Stimulated activated CD8-positive, alpha-beta memory T cell treated with anti-CD3 and anti-CD28 coated beads, Interleukin-15, amount 100 ng/mL, for 24 hours (primary cell): ENCODE data around the gene ADCY2.
"Not testable (repeated sequence)": the region's sequence is repeated elsewhere in the genome, so short reads cannot be mapped to it uniquely, and the experiment has no call there.

Source experiments
- DNase-seq: peaks from one replicate; pipeline ENCODE4 v3.0.0-alpha.2; 2020; ENCODE audit warnings: low read depth

The ADCY2 gene

DNA sequence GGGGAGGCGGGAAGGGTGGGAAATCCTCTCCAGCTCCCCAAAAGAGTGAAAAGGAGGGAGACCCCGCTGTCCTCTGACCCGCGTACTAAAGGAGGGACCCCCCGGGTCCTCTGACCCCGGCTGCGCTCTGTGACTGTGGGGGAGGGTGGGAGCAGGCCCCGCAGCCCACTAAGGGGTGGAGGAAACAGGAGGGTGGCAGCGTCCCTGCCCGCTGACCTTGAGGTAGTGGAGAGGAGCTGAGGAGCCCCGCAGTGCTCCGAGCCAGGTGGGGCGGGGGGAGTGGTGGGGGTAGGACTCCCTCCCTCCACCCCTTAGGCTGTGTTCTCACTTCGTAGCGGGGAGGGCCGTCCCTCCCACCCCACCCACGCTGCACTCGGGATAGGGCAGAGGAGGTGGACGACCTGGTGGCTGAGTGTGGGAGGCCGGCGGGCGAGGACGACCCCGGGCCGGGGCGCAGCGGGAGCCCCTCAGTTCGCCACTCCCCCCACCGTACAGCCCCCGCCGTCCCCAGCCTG, 449 bp upstream of the ADCY2 start:
- no peak for DNase-seq

DNA sequence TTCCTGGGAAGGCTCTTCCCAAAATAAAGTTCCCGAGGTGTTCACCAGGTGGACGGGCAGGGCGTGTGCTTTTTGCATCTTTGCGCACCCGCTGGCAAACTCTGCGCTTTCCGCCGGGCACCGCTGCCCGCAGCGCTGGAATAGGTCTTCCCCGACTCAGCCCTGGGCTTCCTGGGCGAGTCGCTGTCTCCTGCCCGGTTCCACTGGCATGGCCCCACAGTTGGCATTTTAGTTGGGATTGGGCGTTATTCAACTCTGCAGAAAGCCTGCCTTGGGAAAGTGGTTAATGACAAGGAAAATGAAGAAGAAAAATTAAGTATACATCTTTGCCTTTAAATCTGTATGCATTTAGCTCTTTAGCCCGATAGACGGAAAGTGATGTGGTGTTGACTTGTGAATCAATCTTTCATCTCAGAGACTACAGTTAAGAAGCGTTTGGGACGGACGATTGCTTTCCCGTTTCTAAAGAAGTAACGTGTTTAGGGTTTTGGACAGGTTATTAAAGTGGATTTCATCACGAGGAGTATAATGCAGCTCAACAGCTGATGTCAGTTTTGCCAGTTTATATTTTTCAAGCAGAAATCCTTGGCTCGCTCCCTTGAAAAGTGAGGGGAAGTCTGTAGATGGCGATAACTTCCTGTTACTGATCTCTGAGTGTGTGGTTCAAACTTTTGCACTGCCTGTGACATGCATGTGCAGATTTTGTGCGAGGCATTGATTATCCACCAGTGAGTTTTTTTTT, 946 bp downstream of the ADCY2 start:
- no peak for DNase-seq

GRCh38 chr5:7397937-7398336, 2.0 kb downstream of the ADCY2 start:
- DNase-seq = no peak

DNA sequence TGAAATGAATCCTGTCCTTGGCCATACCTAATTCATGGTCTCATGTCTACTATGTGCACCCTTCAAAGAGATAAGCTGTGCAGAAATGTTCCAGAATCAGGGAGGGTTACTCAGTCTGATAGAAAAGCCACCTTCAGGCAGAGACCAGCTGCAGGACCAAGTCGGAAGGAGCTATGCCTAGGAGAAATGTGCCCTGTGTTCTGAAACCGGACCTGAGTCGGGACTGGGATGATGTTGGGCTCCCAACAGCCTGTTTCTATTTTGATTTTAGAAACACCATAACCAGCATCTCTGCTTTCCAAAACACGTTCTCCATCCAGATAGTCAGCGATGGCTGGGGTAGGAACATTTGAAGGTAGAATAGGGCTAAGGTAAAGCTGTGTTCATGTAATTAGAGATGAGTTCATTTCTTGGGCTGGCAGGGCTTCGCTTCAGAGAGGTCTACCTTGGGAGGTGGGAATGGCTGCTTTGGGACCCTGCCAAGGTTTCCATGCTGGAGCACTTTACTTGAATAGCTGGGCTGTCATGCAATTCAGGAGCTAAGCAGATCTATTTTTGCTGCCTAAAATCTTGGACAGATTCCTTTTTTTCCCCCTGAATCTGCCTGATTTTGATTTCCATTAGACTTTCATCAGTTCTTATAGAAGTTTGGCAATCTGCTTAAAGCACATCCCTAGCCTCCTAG, 2.8 kb downstream of the ADCY2 start:
- no peak for DNase-seq

DNA sequence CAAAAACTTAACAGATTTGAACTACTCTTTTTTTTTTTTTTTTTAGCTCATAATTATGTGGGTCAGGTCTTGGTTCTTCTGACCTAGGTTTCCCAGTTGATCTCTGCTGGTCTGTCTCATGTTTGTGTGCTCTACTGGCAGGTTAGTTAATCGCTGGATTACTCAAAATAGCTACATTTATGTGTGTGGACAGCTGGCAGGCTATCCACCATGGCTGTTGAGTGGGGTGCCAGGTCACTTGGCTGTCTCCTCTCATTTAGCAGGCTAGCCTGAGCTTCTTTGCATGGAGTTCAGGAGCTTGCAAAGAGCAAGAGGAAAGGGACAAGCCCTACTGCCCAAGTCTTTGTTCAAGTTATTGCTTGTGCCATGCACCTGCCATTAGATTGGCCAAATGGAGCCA, 9.3 kb downstream of the ADCY2 start:
- DNase-seq = no peak

DNA sequence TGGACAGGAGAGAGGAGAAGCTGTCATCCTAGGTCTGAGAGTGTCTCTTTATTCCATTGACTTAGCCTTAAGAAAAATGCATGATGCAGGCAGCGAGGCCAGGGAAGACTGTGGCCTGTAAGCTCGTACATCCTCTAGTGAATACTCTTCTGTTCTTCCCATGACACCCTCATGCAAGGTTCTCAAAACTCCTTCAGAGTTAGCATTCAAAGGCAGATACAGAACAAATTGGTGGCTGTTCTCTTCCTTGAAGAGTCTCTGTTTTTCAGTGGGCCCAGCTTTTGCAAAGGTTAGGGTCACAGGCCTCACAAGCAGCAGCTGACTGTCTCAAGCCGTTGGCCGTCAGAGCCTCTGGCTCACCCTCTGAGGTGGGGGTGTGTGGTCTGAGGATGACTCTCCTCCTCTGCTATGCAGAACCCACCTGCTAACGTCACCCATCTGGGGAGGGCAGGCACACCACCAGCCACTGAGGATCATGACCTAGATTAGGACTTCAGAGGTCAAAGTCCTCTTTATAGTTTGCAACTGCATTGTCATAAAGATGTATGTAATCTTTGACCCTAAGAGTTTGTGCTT, 15.1 kb downstream of the ADCY2 start:
- no peak for DNase-seq

GRCh38 chr5:7412409-7412808, 16.5 kb downstream of the ADCY2 start:
- DNase-seq = no peak

DNA sequence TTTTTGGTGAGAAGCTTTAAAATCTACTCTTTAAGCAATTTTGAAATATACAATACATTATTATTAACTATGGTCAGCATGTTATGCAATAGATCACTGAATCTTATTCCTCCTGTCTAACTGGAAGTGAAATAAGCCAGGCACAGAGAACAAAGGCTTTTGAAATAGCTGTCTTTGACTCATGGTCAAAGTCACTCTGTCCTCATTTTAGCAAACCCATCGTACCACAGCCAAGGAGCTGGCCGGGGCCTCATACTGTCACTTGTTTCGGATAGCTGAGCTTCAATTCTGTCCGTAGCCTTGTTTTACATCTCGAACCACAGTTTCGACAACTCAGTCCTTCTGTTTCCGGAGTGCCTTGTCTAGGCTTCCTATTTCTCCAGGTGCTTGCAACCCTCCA, 19.2 kb downstream of the ADCY2 start:
- no peak for DNase-seq

GRCh38 chr5:7415587-7416535, 19.9 kb downstream of the ADCY2 start:
- no peak for DNase-seq

DNA sequence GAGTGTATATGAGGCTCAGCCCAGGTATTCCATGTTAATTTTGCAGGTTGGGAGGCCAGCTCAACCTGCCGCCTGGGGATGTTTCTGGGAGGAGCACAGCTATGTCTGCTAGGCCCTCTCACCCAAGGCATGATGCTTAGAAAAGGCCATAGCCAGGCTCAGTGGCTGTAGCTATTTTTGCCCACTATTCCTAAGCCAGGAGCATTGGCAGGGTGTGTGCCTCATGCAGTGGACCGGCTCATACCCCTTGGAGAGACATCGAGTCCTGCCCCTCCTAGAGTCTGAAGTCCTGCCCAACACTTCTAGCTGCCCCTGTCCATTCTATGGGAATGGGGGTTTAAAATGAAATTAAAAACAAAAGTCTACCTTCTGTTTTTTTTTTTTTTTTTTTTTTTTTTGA, 22.3 kb downstream of the ADCY2 start:
- no peak for DNase-seq

DNA sequence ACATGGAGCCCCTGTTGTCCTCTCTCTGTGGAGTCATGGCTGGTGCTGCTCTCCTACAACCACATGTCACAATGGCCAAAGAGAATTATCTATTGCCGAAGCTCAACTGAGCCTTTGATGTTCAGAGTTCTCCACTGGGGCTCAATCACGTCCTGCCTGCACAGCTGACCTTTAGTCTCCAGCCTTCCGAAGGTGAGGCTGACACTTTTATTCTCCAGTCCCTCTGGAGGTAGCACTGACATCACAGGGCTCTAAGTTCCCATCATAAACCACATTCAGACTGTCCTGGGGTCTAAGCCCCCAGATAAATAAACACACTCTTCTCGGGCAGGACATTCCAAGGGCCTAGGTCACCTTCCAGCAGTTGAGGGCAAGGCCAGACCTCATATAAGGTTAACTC, 23.4 kb downstream of the ADCY2 start:
- DNase-seq = no peak

DNA sequence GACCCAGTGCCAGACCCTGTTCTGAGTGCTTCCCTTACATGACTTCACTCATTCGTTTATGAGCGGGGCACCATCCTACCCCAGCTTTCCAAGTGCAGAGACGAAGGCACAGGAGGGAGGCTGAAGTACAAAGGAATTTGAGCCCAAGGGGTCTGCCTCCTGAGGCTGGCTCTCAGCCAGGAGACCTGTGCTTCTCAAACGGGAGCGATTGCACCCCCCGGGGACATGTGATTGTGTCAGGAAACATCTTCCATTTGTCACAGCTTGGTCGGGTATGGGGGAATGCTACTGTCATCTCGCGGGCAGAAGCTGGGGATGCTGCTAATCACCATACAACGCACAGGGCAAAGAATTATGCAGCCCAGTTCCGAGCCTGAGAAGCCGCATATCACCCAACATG, 23.9 kb downstream of the ADCY2 start:
- no peak for DNase-seq

GRCh38 chr5:7420510-7421280, 24.8 kb downstream of the ADCY2 start:
- DNase-seq = no peak

- DNase-seq = no peak
Observed at GRCh38 chr5:7422316-7423106, 26.6 kb downstream of the ADCY2 start.

GRCh38 chr5:7423231-7423630, 27.3 kb downstream of the ADCY2 start:
- DNase-seq = not testable (repeated sequence)

DNA sequence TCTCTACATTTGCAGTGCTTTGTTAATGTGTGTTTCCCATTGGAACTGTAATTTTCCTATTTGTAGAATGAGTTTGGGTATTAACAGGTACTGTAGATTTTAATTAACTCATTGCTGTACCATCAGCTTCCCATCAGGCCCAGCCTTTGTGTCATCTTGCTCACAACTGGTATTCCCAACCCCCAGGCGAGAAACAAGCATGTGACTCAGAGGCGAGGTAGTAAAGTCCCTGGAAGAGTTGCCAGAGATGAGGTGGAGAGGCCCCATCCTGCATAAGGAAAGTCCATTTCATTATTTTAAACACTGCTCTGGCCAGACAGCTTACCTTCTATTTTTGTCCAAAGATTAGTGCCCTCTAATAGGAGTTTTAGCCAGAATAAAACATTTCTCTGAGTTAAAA, 29.9 kb downstream of the ADCY2 start:
- DNase-seq = no peak

DNA sequence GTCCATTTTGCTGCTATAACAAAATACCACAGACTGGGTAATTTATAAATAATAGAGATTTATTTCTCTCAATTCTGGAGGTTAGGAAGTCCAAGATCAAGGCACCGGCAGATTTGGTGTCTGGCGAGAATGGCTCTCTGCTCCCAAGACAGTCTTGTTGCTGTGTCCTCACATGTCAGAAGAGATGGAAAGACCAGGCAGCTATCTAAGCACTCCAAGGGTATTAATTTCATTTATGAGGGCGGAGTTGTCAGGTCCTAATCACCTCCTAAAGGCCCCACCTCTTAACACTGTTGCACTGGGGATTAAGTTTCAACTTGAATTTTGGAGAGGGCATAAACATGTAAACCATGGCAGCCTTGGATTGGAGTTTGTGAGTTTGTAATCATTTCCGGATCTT, 30.3 kb downstream of the ADCY2 start:
- DNase-seq = no peak

DNA sequence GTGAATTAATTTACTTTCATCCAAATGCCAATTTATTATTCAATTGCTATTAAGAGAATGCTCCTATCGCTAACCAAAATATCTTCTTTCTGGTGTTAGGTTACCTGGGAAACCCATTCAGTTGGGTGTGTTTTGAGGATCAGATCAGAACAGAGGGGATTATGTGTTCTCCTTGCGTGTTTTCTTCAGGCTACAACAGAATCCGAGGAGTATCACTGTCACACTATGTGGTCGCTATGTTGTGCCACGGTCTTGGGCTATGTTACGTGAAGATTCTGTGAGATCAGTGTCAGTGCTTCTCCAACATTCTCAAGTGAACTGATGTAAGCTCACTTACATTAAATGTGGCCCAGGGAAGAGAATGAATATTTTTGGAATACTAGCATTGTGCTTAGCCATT, 39.0 kb downstream of the ADCY2 start:
- DNase-seq = no peak

- DNase-seq = no peak
Observed at GRCh38 chr5:7435503-7435902, 39.6 kb downstream of the ADCY2 start.

DNA sequence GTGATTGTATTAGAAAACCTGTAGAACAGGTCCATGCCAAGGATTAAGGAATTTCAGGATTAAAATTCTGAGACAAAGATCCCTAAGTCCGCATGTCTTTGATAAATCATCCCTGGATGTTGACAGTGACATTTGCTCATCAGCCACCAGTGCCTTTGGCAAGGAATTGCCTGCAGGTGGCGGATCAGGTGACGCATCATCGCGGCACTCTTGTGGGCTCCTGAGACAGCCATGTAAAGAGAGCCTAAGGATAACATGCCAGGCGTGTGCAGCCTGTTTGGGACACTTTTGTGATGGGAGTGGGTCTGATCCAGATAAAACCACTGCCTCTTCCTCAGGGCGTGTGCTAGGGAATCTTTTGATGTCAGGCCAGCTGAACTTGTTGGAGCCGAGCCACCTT, 40.6 kb downstream of the ADCY2 start:
- DNase-seq = no peak

DNA sequence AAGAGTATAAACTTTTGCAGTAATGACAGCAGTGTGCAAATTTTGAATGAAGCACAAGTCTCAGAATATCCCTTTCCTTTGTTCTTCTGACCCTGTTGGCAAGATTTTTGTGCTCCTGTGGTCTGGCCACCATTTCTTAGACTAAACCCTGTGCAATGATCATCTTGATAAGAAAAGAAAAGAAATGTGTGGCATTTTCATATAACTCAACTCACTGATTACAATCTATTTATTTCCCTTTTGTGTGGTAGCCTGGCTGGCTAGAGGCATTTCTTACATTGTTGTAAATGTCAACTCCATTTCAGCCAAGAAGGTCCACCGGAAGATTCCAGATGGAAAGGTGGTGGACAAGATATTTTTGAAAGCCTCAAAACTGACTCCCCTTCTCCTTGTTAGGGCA, 41.9 kb downstream of the ADCY2 start:
- no peak for DNase-seq
